Stomach (tissue), 4 donors: Measurements from ENCODE around the gene MFN1.

Experiments used
- EP300 ChIP-seq: sonication (generic); formaldehyde crosslinking; IDR thresholded peaks from one replicate; pipeline ENCODE4 v1.6.1; 2017; ENCODE audit warnings: antibody characterized with exemption
- POLR2A ChIP-seq, 4 donors: fragments of 450-650 bp; IDR thresholded peaks; one replicate each; pipeline ENCODE4 v1.6.1; 2016; ENCODE audit warnings: antibody characterized with exemption in 4 of 4, control low read depth in 2 of 4, mild to moderate bottlenecking in 1 of 4, moderate library complexity in 1 of 4
- POLR2AphosphoS5 ChIP-seq, 3 donors: sonication (generic); formaldehyde crosslinking; IDR thresholded peaks; one replicate each; pipeline ENCODE4 v1.6.1; 2016; ENCODE audit warnings: antibody characterized with exemption in 3 of 3
- TF ChIP-seq, protein P1 (sequence below), 7 experiments: fragments of 450-650 bp in 4 of 7; fragments of 200-600 bp in 3 of 7; sonication (generic) in 3 of 7; IDR thresholded peaks; one replicate each; pipeline ENCODE4 v1.5.1; 2016 to 2019; ENCODE audit warnings: antibody characterized with exemption in 7 of 7, control low read depth in 2 of 7, mild to moderate bottlenecking in 1 of 7

- no peak for TF ChIP-seq POLR2A (IDR thresholded peaks at IDR 0.05)
- TF ChIP-seq, protein P1, sequence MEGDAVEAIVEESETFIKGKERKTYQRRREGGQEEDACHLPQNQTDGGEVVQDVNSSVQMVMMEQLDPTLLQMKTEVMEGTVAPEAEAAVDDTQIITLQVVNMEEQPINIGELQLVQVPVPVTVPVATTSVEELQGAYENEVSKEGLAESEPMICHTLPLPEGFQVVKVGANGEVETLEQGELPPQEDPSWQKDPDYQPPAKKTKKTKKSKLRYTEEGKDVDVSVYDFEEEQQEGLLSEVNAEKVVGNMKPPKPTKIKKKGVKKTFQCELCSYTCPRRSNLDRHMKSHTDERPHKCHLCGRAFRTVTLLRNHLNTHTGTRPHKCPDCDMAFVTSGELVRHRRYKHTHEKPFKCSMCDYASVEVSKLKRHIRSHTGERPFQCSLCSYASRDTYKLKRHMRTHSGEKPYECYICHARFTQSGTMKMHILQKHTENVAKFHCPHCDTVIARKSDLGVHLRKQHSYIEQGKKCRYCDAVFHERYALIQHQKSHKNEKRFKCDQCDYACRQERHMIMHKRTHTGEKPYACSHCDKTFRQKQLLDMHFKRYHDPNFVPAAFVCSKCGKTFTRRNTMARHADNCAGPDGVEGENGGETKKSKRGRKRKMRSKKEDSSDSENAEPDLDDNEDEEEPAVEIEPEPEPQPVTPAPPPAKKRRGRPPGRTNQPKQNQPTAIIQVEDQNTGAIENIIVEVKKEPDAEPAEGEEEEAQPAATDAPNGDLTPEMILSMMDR (IDR thresholded peaks at IDR 0.05), result no peak
- TF ChIP-seq POLR2AphosphoS5 (IDR thresholded peaks at IDR 0.05), result no peak
- no peak for TF ChIP-seq EP300
Measured at GRCh38 chr3:179348325-179349013, 960 bp downstream of the MFN1 start.
